Activated CD4-positive, alpha-beta memory T cell treated with anti-CD3 and anti-CD28 coated beads, Interleukin-2, amount 10 ng/mL, durations not matched to agents 7 days and 5 days (primary cell): ENCODE results near the gene ARPC2. TPM values are rescaled to one million over a fixed set of nuclear protein-coding genes. Genes with fewer than 3 reads are reported as not detected.

ENCODE experiments used
- CTCF ChIA-PET: fragments of 350-600 bp; sonication (Branson Sonifier 250); formaldehyde crosslinking; loops from one replicate; lab custom pipeline; 2021; ENCODE audit warnings: antibody characterized with exemption, inconsistent platforms; lab: Charles Lee
- POLR2A ChIA-PET: fragments of 350-600 bp; sonication (Branson Sonifier 250); formaldehyde crosslinking; loops from one replicate; lab custom pipeline; 2021; ENCODE audit warnings: antibody characterized with exemption; lab: Charles Lee
- DNase-seq: peaks from one replicate; pipeline ENCODE4 v3.0.0-alpha.2; 2020
- H3K27ac Mint-ChIP-seq: one replicate; pipeline ENCODE4 v1.8.0; 2021; ENCODE audit warnings: mild to moderate bottlenecking, mixed read lengths
- H3K27me3 Mint-ChIP-seq: one replicate; pipeline ENCODE4 v1.8.0; 2021; ENCODE audit warnings: mixed read lengths
- H3K36me3 Mint-ChIP-seq: one replicate; pipeline ENCODE4 v1.8.0; 2021; ENCODE audit warnings: low read depth, mixed read lengths
- H3K4me1 Mint-ChIP-seq: one replicate; pipeline ENCODE4 v1.8.0; 2021; ENCODE audit warnings: mixed read lengths
- H3K4me3 Mint-ChIP-seq: one replicate; pipeline ENCODE4 v1.8.0; 2021; ENCODE audit warnings: mild to moderate bottlenecking, mixed read lengths
- H3K9me3 Mint-ChIP-seq: one replicate; pipeline ENCODE4 v1.8.0; 2021; ENCODE audit warnings: mixed read lengths
- total RNA-seq, 2 experiments: library from RNA; stranded (reverse); gene quantifications; one replicate each; pipeline ENCODE4 v1.2.3, GENCODE V29; 2021

The ARPC2 gene
- total RNA-seq, 2 experiments from 2014 or later: 765 to 778 TPM

GRCh38 chr2:218256612-218257350, 39.8 kb downstream of the ARPC2 start:
- H3K27ac Mint-ChIP-seq: peak overlapping the region; percentile 83
- H3K4me3 Mint-ChIP-seq: no peak overlapping the region
- ChIA-PET POLR2A (interaction anchor here (0.9 to 6.1 kb wide), 14 partner anchors 12 to 90 kb away, joined by 3 to 46 read pairs (median 3); partner anchors contain the start of genes AAMP, ARPC2, CXCR1 and PNKD), CTCF (interaction anchor here (0.7 to 3.3 kb wide), 25 partner anchors 9 to 89 kb away, joined by 3 to 24 read pairs (median 8); partner anchors contain the start of genes AAMP, ARPC2, CXCR1 and PNKD)
- H3K4me1 Mint-ChIP-seq: peaks cover 39% of the 10 kb centered on the region
- DNase-seq: no peak
- H3K27me3 Mint-ChIP-seq: no peaks in the 10 kb centered on the region
- H3K36me3 Mint-ChIP-seq: peaks cover 56% of the 10 kb centered on the region
- H3K9me3 Mint-ChIP-seq: no peaks in the 10 kb centered on the region

- ChIA-PET POLR2A (interaction anchor here (0.9 to 6.1 kb wide), 15 partner anchors 12 to 110 kb away, joined by 3 to 46 read pairs (median 3); partner anchors contain the start of genes AAMP, ARPC2, CXCR1 and PNKD), CTCF (interaction anchor here (0.6 to 3.3 kb wide), 25 partner anchors 10 to 975 kb away, joined by 3 to 24 read pairs (median 8); partner anchors contain the start of genes AAMP, ARPC2, CXCR1 and PNKD)
- peaks cover 49% of the 10 kb centered on the region for H3K36me3 Mint-ChIP-seq
- no peaks in the 10 kb centered on the region for H3K9me3 Mint-ChIP-seq
- DNase-seq: peak; percentile 75
- H3K4me1 Mint-ChIP-seq: peaks cover 39% of the 10 kb centered on the region
- no peak overlapping the region for H3K4me3 Mint-ChIP-seq
- no peaks in the 10 kb centered on the region for H3K27me3 Mint-ChIP-seq
- peak overlapping the region; percentile 83 for H3K27ac Mint-ChIP-seq
These were observed 40.5 kb downstream of the ARPC2 start for GRCh38 chr2:218257390-218257981.

- Mint-ChIP-seq H3K4me3 (no peak overlapping the region), H3K27me3 (no peaks in the 10 kb centered on the region), H3K27ac (peak overlapping the region; percentile 59), H3K4me1 (peaks cover 44% of the 10 kb centered on the region), H3K36me3 (peaks cover 31% of the 10 kb centered on the region), H3K9me3 (no peaks in the 10 kb centered on the region)
- DNase-seq: no peak
- ChIA-PET POLR2A (interaction anchor here (0.8 to 4.1 kb wide), 4 partner anchors 11 to 39 kb away, joined by 3 to 32 read pairs (median 9); partner anchors contain the start of genes AAMP and PNKD), CTCF (interaction anchor here (1.1 to 3.3 kb wide), 3 partner anchors 8 to 78 kb away, joined by 3 to 24 read pairs (median 6); no protein-coding TSS in a partner anchor)
These were observed 42.3 kb downstream of the ARPC2 start for GRCh38 chr2:218259099-218259961.

GRCh38 chr2:218260166-218260565, 43.2 kb downstream of the ARPC2 start:
- DNase-seq: no peak
- ChIA-PET CTCF (no interaction called here), POLR2A (interaction anchor here (0.6 to 1.5 kb wide), 3 partner anchors 10 to 511 kb away, joined by 3 to 4 read pairs (median 3); partner anchors contain the start of genes AAMP and PNKD)
- Mint-ChIP-seq H3K36me3 (peaks cover 26% of the 10 kb centered on the region), H3K27me3 (no peaks in the 10 kb centered on the region), H3K4me3 (no peak overlapping the region), H3K9me3 (no peaks in the 10 kb centered on the region), H3K4me1 (peaks cover 43% of the 10 kb centered on the region), H3K27ac (no peak overlapping the region)

- Mint-ChIP-seq H3K9me3 (no peaks in the 10 kb centered on the region), H3K4me1 (peaks cover 42% of the 10 kb centered on the region), H3K4me3 (no peak within 1 kb of the TSS), H3K36me3 (peaks cover 23% of the 10 kb centered on the region), H3K27me3 (no peaks in the 10 kb centered on the region), H3K27ac (peak within 1 kb of the TSS; percentile 59)
- ChIA-PET POLR2A (interaction anchor here (0.6 to 1.5 kb wide), 3 partner anchors 9 to 512 kb away, joined by 3 to 5 read pairs (median 4); partner anchors contain the start of genes AAMP and PNKD), CTCF (interaction anchor here (0.6 kb wide), 1 partner anchor 28 kb away, joined by 3 read pairs; no protein-coding TSS in a partner anchor)
- no peak for DNase-seq
These were observed 43.9 kb downstream of the ARPC2 start, which contains the start of gene GPBAR1 for GRCh38 chr2:218260742-218261422. TSS of gene GPBAR1 (plus strand) at chr2:218261015. CDS start at chr2:218262725, 1,710 bp downstream.

GRCh38 chr2:218261423-218262236, 44.6 kb downstream of the ARPC2 start:
- DNase-seq: no peak
- ChIA-PET POLR2A (interaction anchor here (0.8 to 1.5 kb wide), 3 partner anchors 8 to 32 kb away, joined by 3 to 5 read pairs (median 3); partner anchors contain the start of genes AAMP and PNKD), CTCF (interaction anchor here (0.6 kb wide), 1 partner anchor 29 kb away, joined by 3 read pairs; no protein-coding TSS in a partner anchor)
- Mint-ChIP-seq H3K27ac (no peak overlapping the region), H3K9me3 (no peaks in the 10 kb centered on the region), H3K27me3 (no peaks in the 10 kb centered on the region), H3K4me3 (no peak overlapping the region), H3K4me1 (peaks cover 39% of the 10 kb centered on the region), H3K36me3 (peaks cover 19% of the 10 kb centered on the region)

GRCh38 chr2:218262237-218262600, 45.2 kb downstream of the ARPC2 start:
- Mint-ChIP-seq H3K9me3 (no peaks in the 10 kb centered on the region), H3K27me3 (no peaks in the 10 kb centered on the region), H3K36me3 (peaks cover 19% of the 10 kb centered on the region), H3K27ac (no peak overlapping the region), H3K4me1 (peaks cover 36% of the 10 kb centered on the region), H3K4me3 (no peak overlapping the region)
- ChIA-PET POLR2A (interaction anchor here (0.8 to 1.3 kb wide), 2 partner anchors 24 to 32 kb away, joined by 3 to 5 read pairs; no protein-coding TSS in a partner anchor), CTCF (no interaction called here)
- DNase-seq: no peak

- peaks cover 15% of the 10 kb centered on the region for H3K36me3 Mint-ChIP-seq
- CTCF ChIA-PET: no interaction called here
- no peak overlapping the region for H3K27ac Mint-ChIP-seq
- POLR2A ChIA-PET: interaction anchor here (1.0 kb wide), 1 partner anchor 46 kb away, joined by 3 read pairs; no protein-coding TSS in a partner anchor
- no peak for DNase-seq
- peaks cover 35% of the 10 kb centered on the region for H3K4me1 Mint-ChIP-seq
- H3K27me3 Mint-ChIP-seq: no peaks in the 10 kb centered on the region
- no peaks in the 10 kb centered on the region for H3K9me3 Mint-ChIP-seq
- no peak overlapping the region for H3K4me3 Mint-ChIP-seq
These were observed 45.9 kb downstream of the ARPC2 start for GRCh38 chr2:218262631-218263586.

GRCh38 chr2:218263817-218264641, 47.0 kb downstream of the ARPC2 start:
- CTCF ChIA-PET: interaction anchor here (0.6 kb wide), 1 partner anchor 30 kb away, joined by 3 read pairs; no protein-coding TSS in a partner anchor
- H3K4me3 Mint-ChIP-seq: no peak overlapping the region
- H3K9me3 Mint-ChIP-seq: no peaks in the 10 kb centered on the region
- no peaks in the 10 kb centered on the region for H3K27me3 Mint-ChIP-seq
- POLR2A ChIA-PET: interaction anchor here (1.0 kb wide), 1 partner anchor 48 kb away, joined by 3 read pairs; no protein-coding TSS in a partner anchor
- H3K36me3 Mint-ChIP-seq: peaks cover 15% of the 10 kb centered on the region
- DNase-seq: no peak
- H3K4me1 Mint-ChIP-seq: peaks cover 30% of the 10 kb centered on the region
- peak overlapping the region; percentile 26 for H3K27ac Mint-ChIP-seq
